Activated naive CD4-positive, alpha-beta T cell treated with anti-CD3 and anti-CD28 coated beads, Interleukin-2, amount 10 ng/mL, durations not matched to agents 7 days and 5 days (primary cell): ENCODE data around the gene PLEKHA7.

ENCODE experiments used
- CTCF ChIA-PET: fragments of 350-600 bp; sonication (Branson Sonifier 250); formaldehyde crosslinking; loops from one replicate; lab custom pipeline; 2021; ENCODE audit warnings: antibody characterized with exemption; lab: Charles Lee
- DNase-seq: peaks from one replicate; pipeline ENCODE4 v3.0.0-alpha.2; 2020
- H3K27ac Mint-ChIP-seq: one replicate; pipeline ENCODE4 v1.8.0; 2021; ENCODE audit warnings: mild to moderate bottlenecking, moderate library complexity, mixed read lengths
- H3K27me3 Mint-ChIP-seq: one replicate; pipeline ENCODE4 v1.8.0; 2021; ENCODE audit warnings: mild to moderate bottlenecking, mixed read lengths
- H3K36me3 Mint-ChIP-seq: one replicate; pipeline ENCODE4 v1.8.0; 2021; ENCODE audit warnings: mixed read lengths
- H3K4me1 Mint-ChIP-seq: one replicate; pipeline ENCODE4 v1.8.0; 2021; ENCODE audit warnings: mixed read lengths
- H3K4me3 Mint-ChIP-seq: one replicate; pipeline ENCODE4 v1.8.0; 2021; ENCODE audit warnings: mild to moderate bottlenecking, moderate library complexity, mixed read lengths
- H3K9me3 Mint-ChIP-seq: one replicate; pipeline ENCODE4 v1.8.0; 2021; ENCODE audit warnings: mixed read lengths

The PLEKHA7 gene

GRCh38 chr11:16999116-16999515, 15.1 kb downstream of the PLEKHA7 start:
- no peaks in the 10 kb centered on the region for H3K4me1 Mint-ChIP-seq
- no peaks in the 10 kb centered on the region for H3K36me3 Mint-ChIP-seq
- no peak overlapping the region for H3K4me3 Mint-ChIP-seq
- H3K27ac Mint-ChIP-seq = no peak overlapping the region
- CTCF ChIA-PET = interaction anchor here (0.8 to 1.1 kb wide), 2 partner anchors 178 to 213 kb away, joined by 3 read pairs; no protein-coding TSS in a partner anchor
- H3K27me3 Mint-ChIP-seq = peaks cover 12% of the 10 kb centered on the region
- no peaks in the 10 kb centered on the region for H3K9me3 Mint-ChIP-seq
- no peak for DNase-seq

GRCh38 chr11:16997624-16998023, 16.6 kb downstream of the PLEKHA7 start:
- Mint-ChIP-seq H3K4me3 (no peak overlapping the region), H3K36me3 (no peaks in the 10 kb centered on the region), H3K27ac (no peak overlapping the region), H3K4me1 (no peaks in the 10 kb centered on the region), H3K27me3 (peaks cover 12% of the 10 kb centered on the region), H3K9me3 (no peaks in the 10 kb centered on the region)
- CTCF ChIA-PET = no interaction called here
- no peak for DNase-seq

GRCh38 chr11:16993495-16993894, 20.7 kb downstream of the PLEKHA7 start:
- Mint-ChIP-seq H3K36me3 (no peaks in the 10 kb centered on the region), H3K4me3 (no peak overlapping the region), H3K27ac (no peak overlapping the region), H3K27me3 (peaks cover 4% of the 10 kb centered on the region), H3K4me1 (no peaks in the 10 kb centered on the region), H3K9me3 (no peaks in the 10 kb centered on the region)
- CTCF ChIA-PET = no interaction called here
- no peak for DNase-seq

GRCh38 chr11:16992846-16993245, 21.4 kb downstream of the PLEKHA7 start:
- H3K9me3 Mint-ChIP-seq = no peaks in the 10 kb centered on the region
- H3K36me3 Mint-ChIP-seq = no peaks in the 10 kb centered on the region
- H3K27ac Mint-ChIP-seq = no peak overlapping the region
- peaks cover 1% of the 10 kb centered on the region for H3K4me1 Mint-ChIP-seq
- CTCF ChIA-PET = no interaction called here
- no peak overlapping the region for H3K4me3 Mint-ChIP-seq
- H3K27me3 Mint-ChIP-seq = peaks cover 4% of the 10 kb centered on the region
- no peak for DNase-seq

GRCh38 chr11:16989554-16989953, 24.7 kb downstream of the PLEKHA7 start:
- H3K4me3 Mint-ChIP-seq = no peak overlapping the region
- CTCF ChIA-PET = interaction anchor here (0.9 to 1.7 kb wide), 2 partner anchors 12 to 26 kb away, joined by 3 to 6 read pairs; no protein-coding TSS in a partner anchor
- no peak for DNase-seq
- H3K9me3 Mint-ChIP-seq = no peaks in the 10 kb centered on the region
- H3K27me3 Mint-ChIP-seq = peaks cover 2% of the 10 kb centered on the region
- H3K4me1 Mint-ChIP-seq = peaks cover 29% of the 10 kb centered on the region
- no peak overlapping the region for H3K27ac Mint-ChIP-seq
- no peaks in the 10 kb centered on the region for H3K36me3 Mint-ChIP-seq

- Mint-ChIP-seq H3K27ac (no peak overlapping the region), H3K4me1 (peaks cover 29% of the 10 kb centered on the region), H3K27me3 (no peaks in the 10 kb centered on the region), H3K9me3 (no peaks in the 10 kb centered on the region), H3K36me3 (no peaks in the 10 kb centered on the region), H3K4me3 (no peak overlapping the region)
- no peak for DNase-seq
- CTCF ChIA-PET = no interaction called here
Observed at GRCh38 chr11:16987205-16987568, 27.0 kb downstream of the PLEKHA7 start.

- CTCF ChIA-PET = interaction anchor here (0.9 kb wide), 1 partner anchor 18 kb away, joined by 3 read pairs; no protein-coding TSS in a partner anchor
- Mint-ChIP-seq H3K4me1 (peaks cover 29% of the 10 kb centered on the region), H3K27ac (peak overlapping the region; percentile 88), H3K27me3 (no peaks in the 10 kb centered on the region), H3K4me3 (no peak overlapping the region), H3K9me3 (no peaks in the 10 kb centered on the region), H3K36me3 (no peaks in the 10 kb centered on the region)
- DNase-seq = peak; percentile 72
Observed at GRCh38 chr11:16986434-16987204, 27.6 kb downstream of the PLEKHA7 start.

- CTCF ChIA-PET = no interaction called here
- H3K27ac Mint-ChIP-seq = peak overlapping the region; percentile 38
- H3K4me1 Mint-ChIP-seq = peaks cover 29% of the 10 kb centered on the region
- no peak for DNase-seq
- H3K9me3 Mint-ChIP-seq = no peaks in the 10 kb centered on the region
- H3K36me3 Mint-ChIP-seq = no peaks in the 10 kb centered on the region
- H3K4me3 Mint-ChIP-seq = no peak overlapping the region
- no peaks in the 10 kb centered on the region for H3K27me3 Mint-ChIP-seq
Observed at GRCh38 chr11:16985297-16985696, 28.9 kb downstream of the PLEKHA7 start.

GRCh38 chr11:16984229-16984628, 30.0 kb downstream of the PLEKHA7 start:
- Mint-ChIP-seq H3K36me3 (no peaks in the 10 kb centered on the region), H3K27ac (no peak overlapping the region), H3K4me1 (peaks cover 29% of the 10 kb centered on the region), H3K9me3 (no peaks in the 10 kb centered on the region), H3K27me3 (no peaks in the 10 kb centered on the region), H3K4me3 (no peak overlapping the region)
- CTCF ChIA-PET = no interaction called here
- no peak for DNase-seq

- CTCF ChIA-PET = no interaction called here
- Mint-ChIP-seq H3K4me3 (no peak overlapping the region), H3K4me1 (peaks cover 27% of the 10 kb centered on the region), H3K9me3 (no peaks in the 10 kb centered on the region), H3K27ac (no peak overlapping the region), H3K27me3 (no peaks in the 10 kb centered on the region), H3K36me3 (no peaks in the 10 kb centered on the region)
- no peak for DNase-seq
Observed at GRCh38 chr11:16982809-16983208, 31.4 kb downstream of the PLEKHA7 start.

- Mint-ChIP-seq H3K36me3 (no peaks in the 10 kb centered on the region), H3K27me3 (no peaks in the 10 kb centered on the region), H3K27ac (no peak overlapping the region), H3K9me3 (no peaks in the 10 kb centered on the region), H3K4me1 (peaks cover 22% of the 10 kb centered on the region), H3K4me3 (no peak overlapping the region)
- DNase-seq = no peak
- CTCF ChIA-PET = no interaction called here
Observed at GRCh38 chr11:16982256-16982671, 31.9 kb downstream of the PLEKHA7 start.

- no peak overlapping the region for H3K4me3 Mint-ChIP-seq
- H3K4me1 Mint-ChIP-seq = peaks cover 16% of the 10 kb centered on the region
- no peaks in the 10 kb centered on the region for H3K9me3 Mint-ChIP-seq
- CTCF ChIA-PET = no interaction called here
- H3K36me3 Mint-ChIP-seq = no peaks in the 10 kb centered on the region
- no peak for DNase-seq
- H3K27me3 Mint-ChIP-seq = peaks cover 3% of the 10 kb centered on the region
- no peak overlapping the region for H3K27ac Mint-ChIP-seq
Observed at GRCh38 chr11:16981651-16982194, 32.5 kb downstream of the PLEKHA7 start.

- no peak overlapping the region for H3K27ac Mint-ChIP-seq
- CTCF ChIA-PET = no interaction called here
- no peak overlapping the region for H3K4me3 Mint-ChIP-seq
- H3K4me1 Mint-ChIP-seq = no peaks in the 10 kb centered on the region
- DNase-seq = no peak
- no peaks in the 10 kb centered on the region for H3K36me3 Mint-ChIP-seq
- no peaks in the 10 kb centered on the region for H3K9me3 Mint-ChIP-seq
- H3K27me3 Mint-ChIP-seq = peaks cover 6% of the 10 kb centered on the region
Observed at GRCh38 chr11:16979703-16980622, 34.3 kb downstream of the PLEKHA7 start.

- no peak overlapping the region for H3K4me3 Mint-ChIP-seq
- CTCF ChIA-PET = no interaction called here
- peaks cover 6% of the 10 kb centered on the region for H3K27me3 Mint-ChIP-seq
- no peaks in the 10 kb centered on the region for H3K4me1 Mint-ChIP-seq
- H3K9me3 Mint-ChIP-seq = no peaks in the 10 kb centered on the region
- H3K27ac Mint-ChIP-seq = no peak overlapping the region
- no peak for DNase-seq
- H3K36me3 Mint-ChIP-seq = no peaks in the 10 kb centered on the region
Observed at GRCh38 chr11:16977994-16978315, 36.3 kb downstream of the PLEKHA7 start.
